Skin epidermis (tissue), 12 donors: ENCODE measurements around the gene MSH5.

Experiments
- H3K27ac ChIP-seq, 21 experiments: fragments of 200-600 bp; sonication (generic) in 11 of 21; one replicate each; pipeline ENCODE4 v1.5.0; 2020; ENCODE audit warnings: mild to moderate bottlenecking in 3 of 21, inconsistent platforms in 2 of 21, moderate library complexity in 2 of 21
- H3K4me3 ChIP-seq, 7 experiments: fragments of 200-600 bp; sonication (generic) in 2 of 7; one replicate each; pipeline ENCODE4 v1.5.0; 2020; ENCODE audit warnings: inconsistent platforms in 2 of 7, mild to moderate bottlenecking in 2 of 7, moderate library complexity in 1 of 7

The MSH5 gene

DNA sequence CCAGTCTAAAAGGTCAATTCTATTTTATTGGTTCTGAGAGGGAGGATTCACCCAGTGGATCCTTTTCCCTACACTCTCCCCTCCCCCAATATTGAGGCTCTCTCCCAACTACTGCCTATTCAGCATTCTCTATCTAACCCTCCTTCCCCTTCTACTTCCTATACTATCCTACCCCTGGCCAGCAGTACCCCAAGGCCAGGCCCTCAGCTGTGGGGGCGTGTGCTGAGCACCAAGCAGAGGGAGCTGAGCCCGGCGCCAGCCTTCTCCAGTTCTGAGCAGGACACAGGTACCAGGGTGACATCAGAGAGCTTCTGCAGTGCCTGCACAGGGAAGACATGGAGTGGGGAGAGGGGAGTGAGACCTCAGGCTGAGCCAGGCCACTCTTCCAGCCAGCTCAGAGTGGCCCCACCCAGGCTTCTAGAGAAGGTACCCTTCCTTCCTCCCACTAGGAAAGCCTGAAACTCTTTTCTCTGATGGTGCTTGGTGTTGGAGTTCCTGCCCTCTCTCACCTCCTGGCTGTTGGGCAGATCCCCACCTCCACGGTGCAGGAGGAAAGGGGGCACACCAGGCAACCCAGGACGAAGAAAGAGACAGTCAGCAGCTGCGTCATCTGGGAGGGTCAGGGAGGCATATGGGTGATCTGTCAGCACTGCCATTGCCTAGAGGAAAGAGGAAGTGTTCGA, 12.6 kb upstream of the MSH5 start:
- no peak overlapping the region for H3K4me3 ChIP-seq
- peak overlapping the region in 19 of 21 experiments; percentile 43 to 93 (median 85) for H3K27ac ChIP-seq

DNA sequence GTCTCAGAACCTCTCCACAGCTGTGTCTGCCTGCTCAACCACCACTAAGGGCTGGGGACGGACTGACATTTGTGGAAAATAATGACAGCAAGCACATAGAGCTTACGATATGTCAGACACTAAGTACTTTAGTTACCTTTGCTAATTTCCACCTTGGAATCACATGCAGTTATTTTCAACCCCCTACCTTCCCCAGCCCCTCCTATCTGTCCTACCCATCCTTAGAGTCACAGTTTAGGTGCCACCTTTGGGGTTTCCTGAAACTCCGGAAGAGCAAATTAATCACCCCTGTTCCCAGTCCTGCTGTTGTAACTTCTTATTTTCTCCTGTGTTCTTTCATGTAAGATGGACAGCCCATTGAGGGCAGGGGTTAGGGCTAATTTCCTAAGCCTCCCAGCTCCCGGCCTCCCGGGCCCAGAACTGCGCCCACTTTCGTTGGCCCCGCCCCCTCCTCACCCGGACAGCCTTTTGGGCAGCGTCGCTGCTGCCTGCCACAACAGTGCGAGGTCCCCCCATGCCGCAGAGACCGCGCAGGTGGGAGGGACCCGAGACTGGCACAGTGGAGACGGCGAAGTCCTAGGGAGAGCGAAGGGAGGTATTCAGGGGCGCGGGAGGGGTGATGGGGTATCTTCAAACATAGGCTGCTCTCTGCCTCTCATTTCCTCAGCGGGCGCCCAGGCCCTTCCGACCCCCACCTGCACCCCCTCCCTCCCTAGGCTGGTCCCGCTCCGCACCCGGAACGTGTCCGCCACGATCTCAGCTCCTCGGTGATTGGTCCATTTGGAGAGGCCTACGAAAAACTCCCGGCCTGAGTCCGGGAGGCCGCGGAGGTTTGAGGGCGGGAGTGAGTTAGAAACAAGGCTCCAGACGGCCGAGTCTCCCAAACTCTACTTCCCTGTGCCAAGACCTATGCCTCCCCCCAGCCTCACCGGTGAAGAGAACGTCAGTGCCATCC, 11.8 kb upstream of the MSH5 start:
- peak overlapping the region; percentile 56 to 95 (median 86) for H3K27ac ChIP-seq
- peak overlapping the region; percentile 52 to 82 (median 77) for H3K4me3 ChIP-seq

DNA sequence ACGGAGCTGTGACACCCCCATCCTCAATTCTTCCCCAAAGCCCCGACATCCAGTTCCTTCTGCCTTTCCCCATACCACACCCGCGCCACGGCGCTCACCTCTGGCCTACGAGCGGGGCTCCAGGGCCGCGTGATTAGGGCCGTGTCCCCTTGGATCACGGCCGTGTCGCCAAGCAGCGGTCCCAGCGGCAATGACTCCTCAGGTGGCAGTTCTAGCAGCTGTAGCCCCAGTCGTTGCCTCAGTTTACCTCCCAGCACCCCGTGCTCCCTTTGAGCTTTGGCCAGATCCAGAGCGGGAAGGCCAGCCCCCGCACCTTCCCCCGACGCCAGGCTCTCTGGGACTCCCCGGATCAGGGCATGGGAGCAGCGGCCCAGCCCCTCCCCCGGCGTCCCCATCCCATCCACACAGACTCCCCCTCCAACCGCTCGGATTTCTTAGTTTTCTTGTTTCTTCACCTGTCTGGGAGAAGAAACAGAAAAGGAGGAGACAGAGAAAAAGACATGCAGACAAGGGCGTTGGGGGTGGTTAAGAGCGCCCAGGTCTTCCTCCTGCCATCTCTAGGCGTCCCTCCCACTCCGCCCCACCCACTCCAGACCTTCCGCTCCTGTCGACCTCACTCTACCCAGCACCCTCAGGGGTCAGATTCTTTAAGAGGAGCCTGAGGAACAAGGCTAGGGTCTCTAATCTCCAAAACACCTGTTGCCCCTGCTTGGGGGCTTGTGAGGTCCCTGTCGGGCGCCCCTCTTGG, 10.9 kb upstream of the MSH5 start, which contains the start of gene DDAH2:
TSS of gene DDAH2 (minus strand) at position 533 of the 748 bp plus-strand sequence. CDS start at position 395, 138 bp downstream.
- Histone ChIP-seq H3K4me3 (peak within 1 kb of the TSS; percentile 52 to 82 (median 77)), H3K27ac (peak within 1 kb of the TSS; percentile 56 to 95 (median 89))

DNA sequence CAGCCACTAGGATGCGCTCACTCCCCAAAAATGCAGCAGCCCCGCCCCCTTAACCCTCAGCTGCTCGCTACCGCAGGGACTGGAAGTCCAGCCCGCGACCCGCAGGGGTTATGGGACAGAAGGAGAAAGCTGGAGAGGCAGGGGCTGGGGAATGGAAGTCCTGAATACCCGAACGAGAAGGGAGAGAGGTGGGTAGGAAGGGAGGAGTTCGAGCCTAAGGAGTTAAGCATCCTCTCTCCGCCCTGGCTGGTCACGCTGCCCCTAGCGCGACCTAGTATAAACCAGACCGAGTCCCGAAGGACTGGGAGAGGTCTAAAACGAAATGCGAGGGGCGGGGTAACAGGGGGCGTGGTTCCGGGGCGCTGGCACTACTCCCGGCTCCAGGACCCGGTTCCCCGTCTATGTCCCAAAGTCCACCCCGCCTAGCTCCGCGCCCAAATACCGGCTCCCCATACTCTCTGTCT, 10.3 kb upstream of the MSH5 start:
- peak overlapping the region; percentile 51 to 95 (median 89) for H3K27ac ChIP-seq
- peak overlapping the region; percentile 52 to 82 (median 77) for H3K4me3 ChIP-seq

DNA sequence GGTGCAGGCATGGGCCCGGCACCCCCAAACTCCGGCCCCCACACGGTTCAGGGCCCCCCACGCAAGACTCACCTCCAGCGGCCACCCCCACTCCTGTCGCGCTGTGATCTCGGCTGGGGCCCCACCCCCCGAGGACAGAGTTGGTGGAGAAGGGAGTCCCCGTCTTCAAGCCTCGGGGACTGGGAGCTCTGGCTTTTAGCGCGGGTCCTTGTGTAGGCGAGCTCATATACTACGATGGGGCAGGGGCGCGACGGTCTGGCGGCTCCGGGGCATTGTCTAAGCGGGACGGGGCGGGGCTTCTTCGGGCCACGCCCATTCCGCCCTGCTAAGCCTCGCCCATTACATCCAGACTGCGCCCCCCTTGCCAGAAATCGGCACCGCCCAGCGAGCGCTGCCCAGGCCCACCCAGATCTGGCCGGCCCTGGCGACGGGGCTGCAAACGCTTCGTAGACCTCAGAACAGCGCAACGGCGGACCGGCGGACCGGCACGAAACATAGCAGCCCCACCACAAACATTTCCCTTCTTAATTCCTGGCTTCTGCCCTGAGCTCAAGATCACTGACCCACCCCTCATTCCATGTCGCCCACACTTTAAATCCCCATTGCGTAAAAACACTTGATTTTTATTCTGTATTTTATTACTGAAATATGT, 9.7 kb upstream of the MSH5 start:
- peak overlapping the region; percentile 52 to 82 (median 77) for H3K4me3 ChIP-seq
- peak overlapping the region; percentile 51 to 95 (median 89) for H3K27ac ChIP-seq

DNA sequence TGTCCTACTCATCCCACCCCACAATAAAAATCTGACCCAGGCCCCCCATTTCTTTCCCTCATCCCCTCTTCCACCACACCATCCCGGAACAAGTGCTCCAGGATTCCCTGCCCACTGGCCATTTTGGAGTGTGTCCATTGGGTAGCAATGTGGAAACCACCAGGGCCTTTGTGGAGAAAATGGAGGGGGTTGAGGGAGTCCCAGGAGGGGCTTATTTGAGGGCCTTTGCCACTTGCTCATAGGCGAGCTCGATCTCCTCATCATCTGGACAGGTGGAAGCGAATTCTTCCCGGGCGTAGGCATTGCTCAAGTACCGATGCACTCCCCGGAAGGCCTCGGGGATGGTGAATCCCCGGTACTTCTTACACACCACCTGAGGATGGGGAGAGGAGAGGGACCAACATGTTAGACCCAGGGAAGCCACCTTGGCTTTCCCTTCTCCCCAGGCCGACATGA, 9.1 kb upstream of the MSH5 start:
- Histone ChIP-seq H3K27ac (peak overlapping the region in 16 of 21 experiments; percentile 83 to 95 (median 91)), H3K4me3 (peak overlapping the region in 3 of 7 experiments; percentile 81 to 82 (median 82))

DNA sequence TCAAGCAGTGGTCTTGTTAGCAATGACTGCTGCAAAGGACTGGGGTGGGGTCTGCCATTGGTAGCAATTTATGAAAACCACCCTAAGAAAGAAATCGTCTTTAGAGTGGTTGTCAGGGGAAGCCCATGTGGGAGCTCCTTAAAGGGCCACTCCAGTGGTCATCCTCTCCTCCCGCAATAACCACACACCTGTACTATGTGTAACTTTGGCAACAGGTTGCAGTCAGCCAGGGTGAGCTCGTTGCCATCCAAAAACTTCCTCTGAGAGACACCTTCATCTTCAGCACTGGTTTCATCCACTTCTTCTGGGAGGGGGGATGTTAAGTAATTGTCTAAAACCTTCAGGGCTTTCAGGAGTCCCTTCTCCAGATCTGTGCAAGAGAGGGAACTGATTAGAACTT, 7.8 kb upstream of the MSH5 start:
- Histone ChIP-seq H3K27ac (peak overlapping the region in 3 of 21 experiments; percentile 12 to 39 (median 15)), H3K4me3 (no peak overlapping the region)

DNA sequence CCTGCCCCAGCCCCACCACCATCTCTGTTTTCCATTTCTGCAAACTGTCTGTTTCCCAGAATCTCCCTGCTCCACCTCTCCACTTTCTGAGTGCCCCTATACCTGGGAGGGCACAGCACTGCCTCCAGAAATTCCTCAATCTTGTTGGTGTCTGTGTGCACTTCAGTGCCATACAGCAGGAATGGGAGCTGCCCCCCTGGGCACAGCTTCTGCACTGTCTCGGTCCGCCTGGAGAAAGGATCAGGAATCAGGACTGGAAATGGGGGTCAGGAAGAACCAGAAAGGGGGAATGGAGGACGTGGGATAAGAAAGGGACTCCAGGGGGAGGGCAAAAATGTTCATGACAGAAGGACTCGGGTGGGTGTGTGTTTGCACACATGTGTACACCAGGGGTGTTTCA, 6.1 kb upstream of the MSH5 start:
- H3K4me3 ChIP-seq: peak overlapping the region in 2 of 7 experiments; percentile 55 to 80

DNA sequence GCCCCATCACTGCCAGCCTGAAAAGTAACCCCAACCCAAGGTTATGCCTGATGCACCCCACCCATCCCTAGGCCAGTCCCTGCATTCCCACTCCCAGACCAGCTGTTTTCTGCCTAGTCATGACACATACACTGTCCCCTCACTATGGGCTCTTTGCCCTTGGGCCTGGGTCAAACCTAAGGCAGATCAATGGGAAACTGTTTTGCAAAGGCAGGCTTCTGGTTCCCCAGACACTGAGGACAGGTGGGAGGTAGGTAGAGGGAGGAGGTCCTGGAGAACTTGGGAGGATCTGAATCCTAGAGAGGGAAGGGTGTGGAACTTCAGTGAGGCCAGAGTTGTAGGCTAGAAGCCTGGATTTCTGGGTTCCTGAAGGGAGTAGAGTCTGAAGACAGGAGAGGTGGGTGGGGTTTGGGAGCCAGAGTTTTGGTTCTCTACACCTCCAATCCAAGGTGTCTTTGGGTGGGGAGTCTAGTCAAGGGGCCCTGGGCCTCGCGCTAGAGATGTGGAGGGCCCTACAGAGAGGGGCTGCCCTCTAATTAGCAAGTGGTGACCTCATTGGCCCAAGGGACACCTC, 5.5 kb upstream of the MSH5 start:
- H3K27ac ChIP-seq: peak overlapping the region in 20 of 21 experiments; percentile 81 to 100 (median 95)
- peak overlapping the region; percentile 48 to 85 (median 71) for H3K4me3 ChIP-seq

More for the DNA sequence above, 6.1 kb upstream of the MSH5 start:
- H3K27ac ChIP-seq: peak overlapping the region in 18 of 21 experiments; percentile 83 to 100 (median 96)

DNA sequence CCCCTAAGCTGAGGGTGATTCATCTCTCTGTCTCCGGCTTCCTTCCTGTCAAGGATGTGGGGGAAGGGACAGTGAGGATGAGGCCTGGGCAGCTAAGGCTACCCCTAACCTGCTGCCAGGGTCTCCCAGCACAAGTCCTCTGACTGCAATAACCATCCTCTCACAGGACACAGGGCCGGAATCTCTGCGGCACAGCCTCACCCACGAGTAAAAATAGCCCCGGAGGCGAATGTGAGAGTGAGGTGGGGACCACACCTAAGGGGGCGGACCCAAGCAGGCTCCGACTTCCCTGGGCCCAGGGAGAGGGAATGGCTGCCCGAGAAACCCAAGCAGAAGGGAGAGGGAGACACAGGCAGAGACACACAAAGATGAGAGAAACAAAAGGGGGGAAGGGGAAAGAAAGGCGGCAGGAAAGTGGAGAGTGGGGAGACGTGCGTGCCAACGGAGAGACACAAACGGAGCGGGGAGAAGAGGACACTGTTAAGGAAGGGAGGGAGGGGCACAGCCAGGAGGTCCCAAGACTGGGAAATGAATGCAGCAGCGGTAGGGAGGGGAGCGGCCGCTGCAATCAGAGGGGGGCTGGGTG, 4.9 kb upstream of the MSH5 start:
- H3K4me3 ChIP-seq: peak overlapping the region; percentile 48 to 85 (median 71)
- H3K27ac ChIP-seq: peak overlapping the region; percentile 68 to 100 (median 95)

DNA sequence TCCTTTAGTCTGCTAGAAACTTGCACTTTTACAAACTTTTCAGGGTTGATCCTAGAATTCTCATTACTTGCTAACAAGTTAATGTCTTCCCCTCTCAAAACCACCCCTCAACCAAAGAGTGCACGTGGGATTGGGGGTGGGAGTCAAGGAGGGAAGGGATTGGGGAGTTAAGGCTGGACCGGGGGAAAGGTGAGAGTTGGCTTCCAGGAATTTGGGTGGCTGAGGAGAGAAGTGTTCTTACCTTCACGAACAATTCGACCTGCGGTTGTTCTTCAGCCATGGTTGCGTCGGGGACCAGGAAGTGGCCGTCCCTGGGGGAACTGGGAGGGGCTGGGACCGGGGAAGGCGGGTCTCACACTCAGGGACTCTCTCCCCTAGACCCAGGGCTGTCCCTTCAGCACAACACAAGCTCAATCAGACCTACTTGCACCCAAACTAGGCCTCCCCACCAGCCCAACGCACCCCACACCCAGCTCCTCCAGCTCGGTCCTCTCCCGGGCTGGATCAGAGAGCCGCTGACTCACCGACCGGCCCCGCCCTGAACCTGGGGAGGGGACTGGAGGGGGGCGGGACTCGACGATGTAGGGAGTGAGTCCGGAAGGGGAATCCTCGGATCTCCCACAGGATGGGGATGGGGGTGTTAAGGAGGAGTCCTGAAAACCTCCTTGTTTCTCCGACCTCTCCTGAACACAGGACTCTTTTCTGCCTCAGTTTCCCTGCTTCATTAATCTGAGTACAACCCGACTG, 3.6 kb upstream of the MSH5 start, which contains the start of gene CLIC1:
TSS of gene CLIC1 (minus strand) at position 510 of the 747 bp plus-strand sequence. CDS start at position 280, 230 bp downstream.
- H3K4me3 ChIP-seq: peak within 1 kb of the TSS; percentile 48 to 85 (median 71)
- H3K27ac ChIP-seq: peak within 1 kb of the TSS; percentile 68 to 100 (median 95)

DNA sequence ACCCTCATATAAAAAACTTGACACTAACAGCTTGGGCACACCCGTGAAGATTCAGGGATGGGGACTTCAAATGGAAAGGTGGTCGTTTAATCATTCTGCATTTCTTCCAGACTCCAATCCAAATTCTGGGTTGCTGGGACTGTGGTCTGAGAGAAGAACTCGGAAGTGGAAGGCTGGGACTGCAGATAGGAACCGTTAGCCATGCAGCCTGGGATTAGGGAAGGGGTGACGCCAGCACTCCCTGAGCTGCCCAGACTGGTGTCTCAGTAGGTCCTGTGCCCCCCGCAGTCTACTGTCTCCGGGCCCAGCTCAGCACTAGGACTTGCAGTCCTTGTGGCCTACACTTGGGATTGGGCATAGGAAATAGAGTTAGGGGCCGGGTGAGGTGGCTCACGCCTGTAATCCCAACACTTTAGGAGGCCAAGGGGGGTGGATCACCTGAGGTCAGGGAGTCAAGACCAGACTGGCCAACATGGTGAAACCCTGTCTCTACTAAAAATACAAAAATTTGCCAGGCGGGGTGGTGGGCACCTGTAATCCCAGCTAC, 3.0 kb upstream of the MSH5 start:
- Histone ChIP-seq H3K4me3 (peak overlapping the region; percentile 48 to 85 (median 71)), H3K27ac (peak overlapping the region; percentile 68 to 100 (median 95))

DNA sequence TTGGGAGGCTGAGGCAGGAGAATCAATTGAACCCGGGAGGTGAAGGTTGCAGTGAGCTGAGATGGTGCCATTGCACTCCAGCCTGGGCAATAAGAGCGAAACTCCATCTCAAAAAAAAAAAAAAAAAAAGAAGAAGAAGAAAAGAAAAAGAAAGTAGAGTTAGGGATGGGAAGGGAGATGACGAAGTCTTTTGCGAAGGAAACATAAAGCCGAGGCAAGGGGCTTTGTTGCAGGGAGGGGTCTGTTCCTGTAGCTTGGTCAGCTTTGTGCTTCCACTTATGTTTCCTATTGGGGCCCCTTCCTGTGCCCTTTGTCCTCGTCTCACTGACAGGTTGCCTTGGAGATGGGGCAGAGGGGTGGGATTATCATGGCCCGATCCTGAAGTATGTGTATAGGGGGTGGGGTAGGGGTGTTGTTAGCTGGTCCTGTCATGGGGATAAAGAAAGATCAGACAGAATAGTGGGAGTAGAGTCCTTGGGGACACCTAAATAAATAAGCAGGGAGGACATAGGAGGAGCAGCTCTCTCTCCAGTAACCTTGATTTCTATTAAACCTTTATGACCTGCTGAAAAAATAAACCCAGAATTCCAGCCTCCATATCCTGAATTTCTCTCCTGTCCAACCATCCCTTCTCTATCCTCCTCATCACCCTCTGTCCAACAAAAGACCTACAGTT, 2.4 kb upstream of the MSH5 start:
- peak overlapping the region in 3 of 7 experiments; percentile 3 to 80 (median 12) for H3K4me3 ChIP-seq

DNA sequence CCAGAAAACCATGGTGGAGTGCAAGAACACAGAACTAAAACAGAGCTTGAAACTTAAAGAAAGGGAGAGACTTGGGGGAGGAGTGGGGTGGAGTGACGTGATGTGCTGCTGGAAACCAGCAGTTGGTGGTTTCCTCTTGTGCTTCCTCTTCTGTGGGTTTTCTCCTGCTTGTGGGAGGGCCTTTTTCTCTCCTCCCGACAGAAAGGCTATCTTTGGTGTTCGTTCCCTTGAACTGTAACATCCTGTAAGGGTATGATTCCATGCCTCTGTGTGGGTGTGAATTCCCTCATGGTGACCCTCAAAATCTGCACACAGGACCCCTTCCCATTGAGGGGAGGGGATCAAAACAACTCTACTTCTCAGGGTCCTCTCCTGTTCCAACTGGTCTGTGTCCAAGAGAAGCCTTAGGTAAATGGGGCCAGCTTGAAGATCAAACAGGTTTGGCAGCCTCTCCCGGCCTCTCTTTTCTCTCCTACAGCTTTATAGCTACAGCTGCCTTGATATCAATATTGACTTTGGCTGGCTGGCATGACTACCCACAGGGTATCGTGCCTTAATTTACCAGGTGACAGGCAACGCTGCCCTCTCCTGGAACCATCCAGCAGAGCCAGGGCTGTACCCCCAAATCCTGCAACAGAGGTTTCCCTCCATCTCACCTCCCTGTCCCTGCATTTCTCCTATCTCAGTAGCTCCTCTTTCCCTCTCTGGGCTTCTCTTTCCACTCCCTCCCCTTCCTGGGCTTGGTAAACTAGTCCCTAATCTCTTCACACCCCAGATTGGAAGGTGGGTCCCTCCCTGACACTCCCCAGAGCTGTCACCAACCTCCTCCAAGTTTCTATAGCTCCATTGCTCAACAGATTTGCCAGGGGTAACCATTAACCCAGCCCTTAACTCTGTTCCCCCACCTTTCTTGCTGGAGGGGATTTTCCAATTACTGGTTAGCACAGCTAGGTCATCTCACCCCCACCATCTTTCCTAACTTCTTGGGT, 1.5 kb upstream of the MSH5 start:
- peak overlapping the region in 20 of 21 experiments; percentile 81 to 100 (median 95) for H3K27ac ChIP-seq
- peak overlapping the region in 1 of 7 experiments; percentile 12 for H3K4me3 ChIP-seq

More for the DNA sequence above, 2.4 kb upstream of the MSH5 start:
- H3K27ac ChIP-seq: peak overlapping the region in 20 of 21 experiments; percentile 81 to 100 (median 95)
